Osteoblast (primary cell): ENCODE data around the gene HGF. TPM values are rescaled to one million over a fixed set of nuclear protein-coding genes. Genes with fewer than 3 reads are reported as not detected.
A peak's percentile ranks its signal among the peaks of the same experiment; 100 is the strongest.

Source experiments
- DNase-seq: peaks from one replicate; pipeline ENCODE4 v3.0.0; 2011; ENCODE audit warnings: low spot score, mixed read lengths; ENCODE audit not compliant: insufficient read length; ENCODE audit errors: missing footprints
- H2AFZ ChIP-seq: 2 replicates; pipeline ENCODE4 v1.6.0; 2011; ENCODE audit warnings: mild to moderate bottlenecking, low read length
- H3K27ac ChIP-seq: 2 replicates; pipeline ENCODE4 v1.5.1; 2011; ENCODE audit warnings: mild to moderate bottlenecking, low read depth, low read length, moderate library complexity
- H3K27me3 ChIP-seq: 2 replicates; pipeline ENCODE4 v1.6.0; 2012; ENCODE audit warnings: mild to moderate bottlenecking, control low read depth, inconsistent platforms, low read length, moderate library complexity; ENCODE audit not compliant: insufficient read depth
- H3K36me3 ChIP-seq: 2 replicates; pipeline ENCODE4 v1.5.1; 2011; ENCODE audit warnings: mild to moderate bottlenecking, low read length, control low read depth, moderate library complexity; ENCODE audit not compliant: insufficient read depth
- H3K4me1 ChIP-seq: 2 replicates; pipeline ENCODE4 v1.5.1; 2011; ENCODE audit warnings: mild to moderate bottlenecking, low read length, control low read depth, moderate library complexity; ENCODE audit not compliant: insufficient read depth
- H3K4me2 ChIP-seq: 2 replicates; pipeline ENCODE4 v1.6.0; 2011; ENCODE audit warnings: mild to moderate bottlenecking, low read length; ENCODE audit not compliant: insufficient read depth
- H3K4me3 ChIP-seq: fragments of 200-600 bp; sonication (generic); 3 replicates; pipeline ENCODE4 v1.5.1; 2012; ENCODE audit warnings: mild to moderate bottlenecking, low read length, inconsistent platforms; ENCODE audit not compliant: insufficient read depth
- H3K79me2 ChIP-seq: 2 replicates; pipeline ENCODE4 v1.6.0; 2012; ENCODE audit warnings: mild to moderate bottlenecking, low read length, control low read depth, inconsistent platforms; ENCODE audit not compliant: insufficient read depth
- H3K9me3 ChIP-seq: 2 replicates; pipeline ENCODE4 v1.5.1; 2011; ENCODE audit warnings: low read depth, low read length, control low read depth
- H4K20me1 ChIP-seq: 2 replicates; pipeline ENCODE4 v1.6.0; 2012; ENCODE audit warnings: mild to moderate bottlenecking, low read length, control low read depth; ENCODE audit not compliant: insufficient read depth
- total RNA-seq: library from RNA; depleted of rRNA; stranded (reverse); fragments of >200 nt; gene quantifications from 2 replicates; pipeline ENCODE4 v1.2.3, GENCODE V29; 2012
- TF ChIP-seq, protein P1 (sequence below): IDR thresholded peaks from 2 replicates; pipeline ENCODE4 v1.5.1; 2011; ENCODE audit warnings: mild to moderate bottlenecking, low read depth, low read length, moderate library complexity; ENCODE audit errors: extremely low read depth

HGF gene
- total RNA-seq, 1 donor, result 41.3 TPM

DNA sequence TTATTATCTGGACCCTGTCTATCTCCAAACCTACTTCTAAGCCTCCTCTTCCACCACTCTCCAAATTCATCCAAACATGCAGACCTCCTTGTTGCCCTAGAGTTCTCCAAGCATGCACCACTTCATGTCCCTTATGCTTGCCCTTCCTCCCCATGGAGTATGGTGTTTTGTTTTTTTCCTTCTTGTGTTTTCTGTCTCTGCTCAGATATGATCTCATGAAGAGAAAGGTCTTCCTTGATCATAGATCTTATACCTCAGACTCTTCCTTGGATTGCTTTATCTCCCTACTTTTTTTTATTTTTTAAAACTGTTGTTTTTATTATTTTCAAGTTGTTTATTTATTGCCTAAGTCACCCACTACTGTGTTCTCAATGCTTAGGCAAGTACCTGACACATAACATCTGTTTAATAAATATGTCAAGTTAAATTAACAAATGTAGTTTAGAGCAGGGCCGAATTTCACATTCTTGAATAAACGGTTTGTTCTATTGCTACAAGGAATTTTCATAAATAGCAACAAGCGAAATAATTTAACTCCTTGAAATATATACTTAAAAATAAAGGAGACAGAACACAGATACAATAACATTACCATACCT is 84.5 kb downstream of the HGF start:
- peak overlapping the region; percentile 52 for H2AFZ ChIP-seq

DNA sequence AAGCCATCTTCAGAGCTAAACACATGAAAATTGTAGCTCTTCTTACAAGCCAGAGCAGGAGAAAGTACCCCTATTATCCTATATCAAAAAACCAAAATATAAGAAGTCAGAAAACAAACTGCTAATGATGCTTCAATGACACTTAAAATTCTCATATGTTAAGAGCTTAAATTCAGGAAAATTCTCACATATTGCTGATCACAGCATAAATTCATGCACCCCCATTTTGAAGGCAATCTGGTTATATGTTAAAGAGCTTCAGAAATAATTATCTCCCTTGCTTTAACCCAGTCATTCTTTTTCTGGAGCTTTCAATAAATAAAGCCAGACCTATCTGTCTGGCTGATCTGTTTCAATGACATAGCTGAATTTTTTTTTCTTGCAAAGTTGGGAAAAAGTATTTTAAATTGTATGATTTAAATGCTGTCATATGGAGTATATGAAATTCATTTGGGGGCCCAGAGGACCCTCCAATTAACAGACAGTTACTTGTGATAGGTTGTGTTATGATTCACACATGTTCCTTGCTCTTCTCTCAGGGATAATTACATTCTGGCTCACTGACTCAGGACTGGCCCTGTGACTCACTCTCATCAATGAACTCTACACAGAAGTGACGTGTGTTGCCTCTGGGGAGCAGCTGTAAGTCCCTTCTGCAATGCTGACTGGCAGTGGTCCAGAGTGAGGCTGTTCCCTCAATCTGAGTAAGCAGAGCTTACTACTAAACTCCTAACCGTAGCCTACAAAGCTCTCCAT is 85.2 kb downstream of the HGF start:
- Histone ChIP-seq H2AFZ (no peak overlapping the region), H4K20me1 (no peaks in the 10 kb centered on the region), H3K4me3 (no peak overlapping the region), H3K36me3 (no peaks in the 10 kb centered on the region), H3K4me1 (peaks cover 14% of the 10 kb centered on the region), H3K79me2 (no peaks in the 10 kb centered on the region), H3K27ac (peak overlapping the region; percentile 87), H3K9me3 (no peaks in the 10 kb centered on the region), H3K4me2 (peak overlapping the region; percentile 69), H3K27me3 (no peaks in the 10 kb centered on the region)
- peak; percentile 58 for DNase-seq
- TF ChIP-seq, protein P1, sequence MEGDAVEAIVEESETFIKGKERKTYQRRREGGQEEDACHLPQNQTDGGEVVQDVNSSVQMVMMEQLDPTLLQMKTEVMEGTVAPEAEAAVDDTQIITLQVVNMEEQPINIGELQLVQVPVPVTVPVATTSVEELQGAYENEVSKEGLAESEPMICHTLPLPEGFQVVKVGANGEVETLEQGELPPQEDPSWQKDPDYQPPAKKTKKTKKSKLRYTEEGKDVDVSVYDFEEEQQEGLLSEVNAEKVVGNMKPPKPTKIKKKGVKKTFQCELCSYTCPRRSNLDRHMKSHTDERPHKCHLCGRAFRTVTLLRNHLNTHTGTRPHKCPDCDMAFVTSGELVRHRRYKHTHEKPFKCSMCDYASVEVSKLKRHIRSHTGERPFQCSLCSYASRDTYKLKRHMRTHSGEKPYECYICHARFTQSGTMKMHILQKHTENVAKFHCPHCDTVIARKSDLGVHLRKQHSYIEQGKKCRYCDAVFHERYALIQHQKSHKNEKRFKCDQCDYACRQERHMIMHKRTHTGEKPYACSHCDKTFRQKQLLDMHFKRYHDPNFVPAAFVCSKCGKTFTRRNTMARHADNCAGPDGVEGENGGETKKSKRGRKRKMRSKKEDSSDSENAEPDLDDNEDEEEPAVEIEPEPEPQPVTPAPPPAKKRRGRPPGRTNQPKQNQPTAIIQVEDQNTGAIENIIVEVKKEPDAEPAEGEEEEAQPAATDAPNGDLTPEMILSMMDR, result no peak

More for the DNA sequence above, 84.5 kb downstream of the HGF start:
- Histone ChIP-seq H3K4me3 (peak overlapping the region; percentile 33), H3K79me2 (no peaks in the 10 kb centered on the region), H3K4me1 (peaks cover 18% of the 10 kb centered on the region), H3K36me3 (no peaks in the 10 kb centered on the region), H3K4me2 (peak overlapping the region; percentile 69), H3K27me3 (no peaks in the 10 kb centered on the region), H3K27ac (peak overlapping the region; percentile 87), H4K20me1 (no peaks in the 10 kb centered on the region), H3K9me3 (no peaks in the 10 kb centered on the region)
- TF ChIP-seq, protein P1, result no peak
- DNase-seq, result no peak

DNA sequence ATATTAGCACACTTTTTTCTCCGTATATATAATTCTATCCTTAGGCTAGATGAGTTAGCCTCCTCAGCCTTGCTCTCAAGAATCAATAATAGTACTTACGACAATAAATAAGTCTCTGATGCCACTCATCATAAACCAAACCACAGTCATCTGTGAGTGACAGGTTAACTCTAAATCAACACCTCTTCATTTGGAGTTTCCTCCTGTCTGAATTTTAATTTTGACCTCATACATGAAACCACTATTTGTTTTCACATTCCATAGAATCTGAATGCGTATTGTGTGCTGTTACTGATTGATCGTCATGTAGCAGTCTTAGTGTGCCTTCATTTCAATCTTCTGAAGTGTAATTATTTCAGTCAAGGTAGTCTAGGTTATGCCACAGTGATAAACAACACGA is 85.8 kb downstream of the HGF start:
- Histone ChIP-seq H3K27me3 (no peaks in the 10 kb centered on the region), H3K27ac (peak overlapping the region; percentile 87), H3K79me2 (no peaks in the 10 kb centered on the region), H3K4me2 (no peak overlapping the region), H3K4me3 (no peak overlapping the region), H3K4me1 (peaks cover 14% of the 10 kb centered on the region), H2AFZ (no peak overlapping the region), H3K36me3 (no peaks in the 10 kb centered on the region), H3K9me3 (no peaks in the 10 kb centered on the region), H4K20me1 (no peaks in the 10 kb centered on the region)
- TF ChIP-seq, protein P1, result no peak
- DNase-seq, result no peak

DNA sequence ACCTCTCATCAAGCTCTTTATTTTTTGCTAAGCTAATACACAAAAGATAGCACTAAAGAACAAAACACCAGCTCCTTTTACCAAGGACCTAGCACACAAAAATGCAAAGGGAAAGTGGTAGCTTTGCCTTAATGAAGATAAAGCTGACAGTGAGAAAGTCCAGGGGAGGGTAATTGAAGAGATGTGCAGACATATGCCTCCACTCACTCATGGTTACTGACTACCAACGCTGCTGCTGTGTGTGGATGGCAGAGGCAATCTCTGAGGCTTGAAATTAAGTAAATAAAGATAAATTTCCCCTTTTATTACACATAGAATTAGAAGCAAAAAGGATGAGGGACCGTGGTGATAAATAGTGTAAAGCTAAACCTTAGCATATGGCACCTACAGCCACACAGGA is 87.0 kb downstream of the HGF start:
- H3K27me3 ChIP-seq, result no peaks in the 10 kb centered on the region
- DNase-seq, result no peak
- no peaks in the 10 kb centered on the region for H4K20me1 ChIP-seq
- TF ChIP-seq, protein P1, result no peak
- H3K36me3 ChIP-seq, result no peaks in the 10 kb centered on the region
- H3K9me3 ChIP-seq, result no peaks in the 10 kb centered on the region
- peaks cover 14% of the 10 kb centered on the region for H3K4me1 ChIP-seq
- no peak overlapping the region for H3K4me3 ChIP-seq
- H3K4me2 ChIP-seq, result no peak overlapping the region
- H2AFZ ChIP-seq, result peak overlapping the region; percentile 5
- no peak overlapping the region for H3K27ac ChIP-seq
- H3K79me2 ChIP-seq, result no peaks in the 10 kb centered on the region
